WTC11 (cell line): Measurements from ENCODE around the gene EGF.

Experiments used
- ATF2 ChIP-seq: sonication (generic); formaldehyde crosslinking; IDR thresholded peaks from 2 replicates; pipeline ENCODE4 v1.8.1; 2022; ENCODE audit warnings: low read depth, missing genetic modification reagents, borderline replicate concordance
- CTCF ChIP-seq: fragments of 200-600 bp; IDR thresholded peaks from 2 replicates; pipeline ENCODE4 v1.8.0; 2022; ENCODE audit warnings: antibody characterized with exemption
- E2F5 ChIP-seq: sonication (generic); formaldehyde crosslinking; IDR thresholded peaks from 2 replicates; pipeline ENCODE4 v1.8.1; 2022; ENCODE audit warnings: mild to moderate bottlenecking, moderate library complexity, missing genetic modification reagents
- ETV6 ChIP-seq: sonication (generic); formaldehyde crosslinking; IDR thresholded peaks from 2 replicates; pipeline ENCODE4 v1.8.1; 2022; ENCODE audit warnings: mild to moderate bottlenecking, missing genetic modification reagents
- USF2 ChIP-seq: sonication (generic); formaldehyde crosslinking; IDR thresholded peaks from 2 replicates; pipeline ENCODE4 v1.8.1; 2023; ENCODE audit warnings: mild to moderate bottlenecking, missing genetic modification reagents, moderate library complexity
- ZNF423 ChIP-seq: fragments of 250-450 bp; sonication (Bioruptor Pico); IDR thresholded peaks from 2 replicates; pipeline ENCODE4 v2.1.2; 2022; ENCODE audit warnings: mild to moderate bottlenecking, moderate library complexity
- ZNF532 ChIP-seq: fragments of 250-450 bp; sonication (Bioruptor Pico); IDR thresholded peaks from 2 replicates; pipeline ENCODE4 v1.9.0; 2021; ENCODE audit warnings: mild to moderate bottlenecking, borderline replicate concordance

GRCh38 chr4:109942292-109942926, 29.7 kb downstream of the EGF start:
- TF ChIP-seq ATF2 (no peak), CTCF (no peak), USF2 (CRISPR knock-in tag) (no peak), E2F5 (CRISPR knock-in tag) (no peak), ZNF423 (CRISPR knock-in tag) (no peak), ETV6 (CRISPR knock-in tag) (no peak), ZNF532 (no peak)
